Measurements from ENCODE around the gene GNPTG.

The GNPTG gene

GRCh38 chr16:1349351-1349750 lies 2.4 kb upstream of the GNPTG start:
- no peak for DNase-seq

GRCh38 chr16:1349951-1350350 lies 1.8 kb upstream of the GNPTG start:
- DNase-seq: no peak

GRCh38 chr16:1350691-1351090 lies 1.0 kb upstream of the GNPTG start:
- no peak for DNase-seq

GRCh38 chr16:1351215-1351581 lies 533 bp upstream of the GNPTG start:
- DNase-seq: no peak

GRCh38 chr16:1354815-1355540 lies 3.2 kb downstream of the GNPTG start:
- DNase-seq: no peak

GRCh38 chr16:1355591-1355990 lies 3.9 kb downstream of the GNPTG start:
- DNase-seq: no peak

- no peak for DNase-seq
Measured at GRCh38 chr16:1356061-1356900, 4.5 kb downstream of the GNPTG start.

- DNase-seq: no peak
Measured at GRCh38 chr16:1357906-1358566, 6.3 kb downstream of the GNPTG start.

- no peak for DNase-seq
Measured at GRCh38 chr16:1361685-1362360, 10.1 kb downstream of the GNPTG start.

- DNase-seq: no peak
Measured at GRCh38 chr16:1362807-1363206, 11.1 kb downstream of the GNPTG start.

GRCh38 chr16:1363501-1364041 lies 11.8 kb downstream of the GNPTG start:
- no peak for DNase-seq

GRCh38 chr16:1364510-1364909 lies 12.8 kb downstream of the GNPTG start:
- no peak for DNase-seq

GRCh38 chr16:1366060-1366711 lies 14.5 kb downstream of the GNPTG start:
- DNase-seq: no peak

- no peak for DNase-seq
Measured at GRCh38 chr16:1366712-1367299, 15.1 kb downstream of the GNPTG start.

- DNase-seq: no peak
Measured at GRCh38 chr16:1367486-1368174, 15.9 kb downstream of the GNPTG start.

GRCh38 chr16:1371054-1371978 lies 19.6 kb downstream of the GNPTG start:
- no peak for DNase-seq

- DNase-seq: no peak
Measured at GRCh38 chr16:1372292-1372950, 20.7 kb downstream of the GNPTG start.

GRCh38 chr16:1374418-1375297 lies 22.9 kb downstream of the GNPTG start:
- DNase-seq: no peak

- DNase-seq: no peak
Measured at GRCh38 chr16:1375298-1375640, 23.5 kb downstream of the GNPTG start.

All from SIG-M5 (cell line).